HG02840 (cell line): Measurements from ENCODE around the gene PARD3B.

Source experiments
- ATAC-seq: cut with Tn5 transposase; IDR thresholded peaks from one replicate; pipeline ENCODE4 v1.9.1; 2021; ENCODE audit warnings: mild to moderate bottlenecking, moderate library complexity, moderate number of reproducible peaks; ENCODE audit not compliant: unreplicated experiment, low FRiP score

The PARD3B gene

DNA sequence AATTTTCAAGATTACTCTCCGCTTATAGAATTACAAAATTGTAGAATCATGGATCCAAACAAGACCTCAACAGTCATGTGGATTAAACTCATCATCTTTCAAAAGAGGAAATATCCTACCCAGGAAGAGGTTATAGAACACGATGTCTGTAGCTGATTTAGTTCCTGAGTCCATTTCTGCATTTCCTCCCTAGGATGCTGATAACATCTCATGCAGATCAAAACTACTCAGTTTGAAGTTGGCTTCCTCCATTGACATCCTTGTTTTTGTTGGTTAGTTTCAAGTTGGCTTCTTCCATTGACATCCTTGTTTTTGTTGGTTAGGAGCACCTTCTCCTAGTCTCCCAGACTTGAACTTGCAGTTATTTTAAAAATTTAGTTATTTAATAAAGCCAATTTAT is 147.5 kb downstream of the PARD3B start:
- ATAC-seq: no peak

DNA sequence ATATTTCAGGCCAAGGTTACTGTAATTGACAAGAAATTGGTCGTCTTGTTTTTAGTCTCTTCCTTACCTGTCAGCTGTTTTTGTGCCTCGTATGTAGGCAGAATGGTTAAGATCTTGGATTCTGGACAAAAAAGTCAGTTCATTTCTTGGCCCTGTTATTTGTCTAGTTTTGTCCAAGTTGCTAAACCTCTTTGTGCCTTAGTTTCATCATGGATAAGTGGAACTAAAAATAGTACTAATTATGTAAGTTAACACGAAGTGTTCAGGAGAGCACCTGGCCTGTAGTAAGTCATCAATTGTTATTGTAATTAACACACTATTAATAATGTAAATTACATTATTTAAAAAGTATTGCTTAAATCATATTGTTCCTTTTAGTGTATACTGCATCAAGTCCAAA is 148.0 kb downstream of the PARD3B start:
- no peak for ATAC-seq

DNA sequence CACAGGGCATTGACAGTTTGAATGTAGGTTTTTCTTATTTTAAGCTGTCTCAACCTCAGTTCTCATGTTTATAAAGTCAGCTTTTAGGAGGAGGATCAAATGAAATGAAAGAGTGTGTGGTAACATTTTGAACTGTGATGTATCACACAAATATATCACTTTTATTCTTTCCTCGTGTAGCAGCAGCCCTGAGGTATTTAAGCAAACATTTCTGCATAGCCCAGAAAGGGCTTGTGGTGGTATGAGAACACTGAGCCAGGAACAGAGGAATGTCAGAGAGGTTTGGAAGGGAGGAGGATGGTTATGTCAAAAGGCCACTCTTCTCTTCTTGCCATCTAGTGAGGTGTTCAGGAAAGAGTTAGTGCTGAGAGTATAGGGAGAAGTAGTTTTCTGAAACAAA is 150.2 kb downstream of the PARD3B start:
- no peak for ATAC-seq

- no peak for ATAC-seq
These were observed 150.8 kb downstream of the PARD3B start for GRCh38 chr2:204696124-204696523.

DNA sequence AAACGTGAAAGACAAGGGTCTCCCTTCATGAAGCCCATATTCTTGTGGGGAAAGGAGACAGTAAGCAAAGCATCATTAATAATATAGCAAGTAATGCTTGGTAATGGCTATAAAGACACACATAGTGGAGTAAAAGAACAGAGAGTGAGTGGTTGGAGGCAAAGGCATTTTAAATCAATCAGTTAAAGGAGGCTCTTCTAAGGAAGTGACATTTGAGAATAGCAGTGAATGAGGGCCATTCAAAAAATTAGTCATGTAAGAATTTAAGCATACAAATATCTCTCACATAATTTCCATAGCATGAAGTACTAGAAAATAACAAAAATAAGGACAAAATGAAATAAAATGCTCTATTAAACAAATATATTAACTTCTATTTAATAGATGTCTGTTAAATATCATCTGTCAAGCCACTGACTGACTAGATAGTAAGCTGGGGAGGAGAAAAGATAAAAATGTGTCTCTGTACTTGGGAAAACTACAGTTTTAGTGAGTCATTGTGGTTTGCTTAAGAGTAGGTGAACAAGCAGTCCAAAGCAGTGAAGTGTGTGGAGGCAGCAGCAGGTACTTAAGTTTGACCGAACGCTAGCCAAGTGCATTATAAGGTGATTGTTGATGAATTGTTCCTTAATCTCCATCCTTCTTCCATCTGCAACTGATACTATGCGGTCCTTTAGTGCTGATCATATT is 160.1 kb downstream of the PARD3B start:
- no peak for ATAC-seq

- ATAC-seq: no peak
These were observed 161.7 kb downstream of the PARD3B start for GRCh38 chr2:204706939-204707338.

DNA sequence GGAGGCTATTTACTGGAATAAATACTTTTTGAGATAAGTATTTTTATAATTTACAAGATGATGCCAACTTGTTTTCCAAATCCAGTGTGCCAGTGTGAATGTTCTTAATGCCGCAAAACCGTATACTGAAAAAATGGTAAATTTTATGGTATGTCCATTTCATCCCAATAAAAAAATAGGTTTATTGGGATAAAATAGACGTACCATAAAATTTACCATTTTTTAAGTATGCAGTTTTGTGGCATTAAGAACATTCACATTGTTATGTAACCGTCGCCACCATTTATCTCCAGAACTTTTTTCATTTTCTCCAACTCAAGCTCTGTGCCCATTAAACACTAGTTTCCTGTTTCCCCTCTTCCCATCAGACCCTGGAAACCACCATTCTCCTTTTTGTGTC is 167.9 kb downstream of the PARD3B start:
- ATAC-seq: no peak

DNA sequence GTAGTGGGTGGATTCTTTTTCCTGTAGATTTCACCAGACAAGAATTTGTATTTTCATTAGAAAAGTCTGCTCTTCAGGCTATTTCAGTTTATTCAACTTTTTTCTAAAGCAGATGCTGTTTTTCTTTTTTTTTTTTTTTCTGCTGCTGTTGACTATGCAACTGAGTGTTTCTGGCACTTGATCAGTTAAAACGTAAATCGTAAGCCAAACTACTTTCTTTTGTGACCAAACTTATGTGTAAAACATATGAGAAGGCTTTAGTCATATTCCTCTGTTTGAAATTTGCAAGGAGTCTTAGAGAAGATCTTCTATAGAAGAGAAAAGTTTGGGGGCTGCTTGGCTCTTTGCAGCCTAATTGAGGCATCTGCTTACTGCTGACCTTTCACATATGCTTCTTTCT is 170.1 kb downstream of the PARD3B start:
- no peak for ATAC-seq

DNA sequence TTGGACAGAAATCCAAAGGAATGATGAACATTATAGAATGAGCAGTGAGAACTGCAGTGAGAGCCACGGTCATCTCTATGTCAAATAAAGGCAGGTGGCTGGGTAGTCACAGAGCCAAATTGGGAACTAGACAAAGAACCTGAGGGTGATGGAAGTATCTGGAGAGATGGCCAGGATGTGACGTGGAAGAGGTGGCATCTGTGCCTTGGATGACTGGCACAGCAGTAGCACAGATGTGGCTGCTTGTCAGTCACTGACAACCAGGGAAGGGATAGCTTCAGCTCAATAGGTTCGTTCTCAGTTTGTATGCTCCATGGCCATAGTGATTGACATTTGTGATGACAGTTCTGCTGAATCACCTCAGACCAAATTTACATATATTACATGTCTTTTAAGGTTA is 172.3 kb downstream of the PARD3B start:
- no peak for ATAC-seq

GRCh38 chr2:204718607-204719006 is 173.3 kb downstream of the PARD3B start:
- ATAC-seq: no peak

- ATAC-seq: no peak
These were observed 175.6 kb downstream of the PARD3B start for GRCh38 chr2:204720874-204721273.

DNA sequence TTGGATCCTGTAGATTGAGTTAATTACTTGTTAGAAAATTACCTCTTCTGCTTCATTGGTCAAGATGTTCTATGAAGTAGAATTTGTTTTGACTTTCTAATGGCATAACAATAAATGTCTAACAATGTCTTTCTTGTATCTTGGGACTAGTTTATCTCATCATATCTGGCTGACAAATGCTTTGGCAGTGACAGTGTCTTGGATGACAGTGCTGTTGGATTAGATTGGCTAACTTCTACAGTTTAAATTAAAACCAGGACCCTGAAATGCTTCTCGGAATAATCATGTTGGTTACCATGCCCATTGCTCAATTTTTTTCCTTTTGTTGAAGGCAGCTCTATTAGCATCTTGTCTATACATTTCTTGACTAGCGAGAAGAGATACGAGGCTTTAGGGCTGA is 176.9 kb downstream of the PARD3B start:
- no peak for ATAC-seq

GRCh38 chr2:204722691-204723090 is 177.4 kb downstream of the PARD3B start:
- no peak for ATAC-seq

DNA sequence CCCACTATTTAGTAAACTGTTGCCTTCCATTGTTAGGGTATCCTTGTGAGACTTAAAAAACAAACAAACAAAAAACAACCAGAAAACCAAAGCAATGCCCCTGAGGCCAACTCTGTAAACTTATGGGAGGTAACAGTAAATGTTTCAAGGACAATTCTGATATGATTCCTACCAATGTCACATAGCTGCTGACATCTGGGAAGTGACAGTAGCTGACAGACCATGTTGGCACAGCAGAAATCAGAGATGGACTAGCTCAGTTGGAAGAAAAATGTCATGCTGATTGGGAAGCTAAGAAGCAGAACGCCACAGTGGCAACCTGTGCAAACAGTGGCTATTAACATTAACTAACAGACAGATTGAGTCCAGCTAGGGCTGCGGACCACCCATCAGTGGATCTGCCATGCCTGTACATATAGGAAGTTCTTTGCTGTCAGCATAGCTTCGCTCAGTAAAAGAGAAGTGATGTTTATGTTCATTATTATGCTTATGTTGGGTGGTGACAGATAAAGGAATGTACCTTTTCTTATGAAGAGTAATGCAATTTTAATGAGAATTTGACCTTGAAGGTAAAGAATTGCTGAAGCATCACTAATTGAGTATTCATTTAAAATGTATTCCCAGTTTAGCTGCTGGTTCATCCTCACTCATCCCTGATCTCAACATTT is 180.6 kb downstream of the PARD3B start:
- ATAC-seq: no peak

DNA sequence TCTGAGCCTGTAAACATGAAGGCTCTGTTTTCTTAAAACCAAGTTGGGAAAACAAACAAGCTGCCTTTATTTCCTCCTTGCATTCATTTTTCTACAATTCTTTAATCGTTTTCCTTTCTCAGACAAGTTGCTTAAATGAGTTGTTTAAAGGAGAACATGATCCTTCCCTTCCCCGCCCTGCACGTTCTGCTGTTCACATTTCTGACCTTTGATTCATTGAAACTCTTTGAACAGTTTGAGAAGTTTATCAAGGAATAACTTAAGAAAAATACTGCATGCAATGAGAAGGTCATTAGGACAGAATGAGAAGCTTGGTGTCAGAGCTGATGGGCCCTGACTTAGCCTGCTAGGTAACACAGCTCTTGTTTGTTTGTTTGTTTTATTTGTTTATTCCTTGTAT is 181.6 kb downstream of the PARD3B start:
- ATAC-seq: no peak

DNA sequence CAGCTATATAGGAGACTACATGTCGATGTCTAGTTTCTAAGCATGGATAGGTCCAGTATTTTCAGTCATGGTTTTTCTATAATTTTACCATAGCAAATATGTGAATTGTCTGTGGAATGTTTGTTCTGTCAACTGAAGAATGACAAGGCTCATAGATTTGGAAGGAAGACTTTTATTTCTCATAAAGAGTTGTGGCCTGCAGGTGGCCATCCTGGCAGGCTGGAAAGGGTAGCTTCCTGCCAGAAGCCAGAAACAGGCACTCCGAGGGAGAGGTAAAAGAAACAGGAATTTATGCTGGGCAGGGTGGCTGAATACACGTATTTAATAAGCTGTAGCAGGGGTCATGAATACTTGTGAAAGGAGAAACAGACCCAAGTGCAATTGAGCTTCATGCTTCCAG is 182.1 kb downstream of the PARD3B start:
- no peak for ATAC-seq

DNA sequence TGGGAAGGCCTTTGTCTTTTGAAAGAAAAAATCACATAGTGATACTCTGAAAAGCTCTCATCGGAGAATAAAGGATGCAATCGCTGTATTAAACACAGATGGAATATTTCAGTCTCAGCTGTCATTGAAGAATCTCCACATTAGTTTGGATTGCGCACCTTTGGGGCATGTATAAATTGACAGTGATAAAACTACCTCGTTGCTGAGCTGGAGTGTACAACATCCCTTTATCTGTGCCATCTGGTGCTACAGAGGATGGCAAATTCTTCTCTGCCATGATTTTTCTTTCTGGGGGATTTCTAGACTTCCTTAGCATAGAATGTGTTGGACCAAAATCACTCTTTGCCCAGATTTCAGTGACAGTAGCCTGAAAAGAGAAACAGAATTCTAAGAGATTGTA is 185.3 kb downstream of the PARD3B start:
- ATAC-seq: no peak

GRCh38 chr2:204732019-204732418 is 186.7 kb downstream of the PARD3B start:
- no peak for ATAC-seq

GRCh38 chr2:204737296-204737695 is 192.0 kb downstream of the PARD3B start:
- ATAC-seq: no peak

DNA sequence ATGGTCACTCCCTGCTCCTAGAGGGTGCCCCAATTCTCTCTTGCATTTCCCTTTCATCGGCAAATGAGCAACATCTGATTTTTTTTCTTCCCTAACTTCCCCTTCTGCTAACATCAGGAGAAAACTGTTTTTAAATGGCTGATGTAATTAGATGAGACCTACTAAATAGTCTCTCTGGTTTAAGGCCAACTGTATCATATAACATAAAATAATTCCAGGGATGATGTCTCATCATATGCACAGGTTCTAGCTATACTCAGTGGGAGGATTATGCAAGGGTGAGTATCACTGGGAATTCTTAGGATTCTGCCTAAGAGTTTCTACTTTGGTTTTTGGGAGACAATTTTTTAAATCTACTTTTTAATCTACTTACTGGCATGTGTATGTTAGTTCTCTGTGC is 193.4 kb downstream of the PARD3B start:
- ATAC-seq: no peak

- no peak for ATAC-seq
These were observed 198.2 kb downstream of the PARD3B start for GRCh38 chr2:204743393-204743960.

DNA sequence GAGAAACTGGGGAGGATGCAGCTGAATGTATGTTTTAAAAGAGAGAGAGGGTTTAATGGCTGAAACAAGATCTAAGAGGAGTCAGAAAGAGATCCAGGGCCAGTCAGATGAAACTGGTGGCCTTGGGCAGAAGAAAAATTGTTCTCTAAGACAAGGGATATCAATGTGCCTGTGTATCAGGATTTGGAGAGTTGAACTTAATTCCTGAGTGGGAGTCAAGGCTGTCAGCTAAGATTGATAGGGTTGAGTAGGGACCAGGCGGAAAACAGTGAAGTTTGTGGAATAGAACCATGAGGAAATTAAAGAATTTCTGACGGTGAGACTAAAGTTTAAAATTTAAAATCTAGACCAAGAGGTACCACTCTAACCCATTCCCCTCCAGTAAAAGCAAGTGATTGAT is 199.2 kb downstream of the PARD3B start:
- ATAC-seq: no peak
